ENCODE results near the gene RAPGEF6.

RAPGEF6 gene

DNA sequence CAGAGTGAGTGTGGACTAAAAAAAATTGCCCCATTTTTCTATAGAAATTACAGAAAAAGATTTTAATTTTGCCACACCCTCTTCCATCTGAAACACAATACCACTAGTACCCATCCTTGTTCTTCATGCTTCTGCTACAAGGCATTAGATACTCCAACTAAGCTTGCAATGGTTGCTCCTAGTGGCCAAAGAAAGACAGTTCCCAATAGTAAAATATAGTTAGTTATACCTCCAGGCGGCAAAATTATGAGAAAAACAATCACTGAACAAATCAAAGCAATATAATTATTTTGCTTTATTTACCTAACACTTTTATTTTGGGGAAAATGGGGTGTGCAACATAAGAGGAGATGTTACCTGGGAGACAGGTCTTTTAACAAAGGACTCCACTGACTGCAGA, 101.2 kb downstream of the RAPGEF6 start:
- no peak overlapping the region for H3K4me3 ChIP-seq (ENCODE audit: low read depth, low read length)
- TF ChIP-seq, protein P1, sequence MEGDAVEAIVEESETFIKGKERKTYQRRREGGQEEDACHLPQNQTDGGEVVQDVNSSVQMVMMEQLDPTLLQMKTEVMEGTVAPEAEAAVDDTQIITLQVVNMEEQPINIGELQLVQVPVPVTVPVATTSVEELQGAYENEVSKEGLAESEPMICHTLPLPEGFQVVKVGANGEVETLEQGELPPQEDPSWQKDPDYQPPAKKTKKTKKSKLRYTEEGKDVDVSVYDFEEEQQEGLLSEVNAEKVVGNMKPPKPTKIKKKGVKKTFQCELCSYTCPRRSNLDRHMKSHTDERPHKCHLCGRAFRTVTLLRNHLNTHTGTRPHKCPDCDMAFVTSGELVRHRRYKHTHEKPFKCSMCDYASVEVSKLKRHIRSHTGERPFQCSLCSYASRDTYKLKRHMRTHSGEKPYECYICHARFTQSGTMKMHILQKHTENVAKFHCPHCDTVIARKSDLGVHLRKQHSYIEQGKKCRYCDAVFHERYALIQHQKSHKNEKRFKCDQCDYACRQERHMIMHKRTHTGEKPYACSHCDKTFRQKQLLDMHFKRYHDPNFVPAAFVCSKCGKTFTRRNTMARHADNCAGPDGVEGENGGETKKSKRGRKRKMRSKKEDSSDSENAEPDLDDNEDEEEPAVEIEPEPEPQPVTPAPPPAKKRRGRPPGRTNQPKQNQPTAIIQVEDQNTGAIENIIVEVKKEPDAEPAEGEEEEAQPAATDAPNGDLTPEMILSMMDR (IDR thresholded peaks at IDR 0.05; ENCODE audit: low read depth, low read length): no peak

DNA sequence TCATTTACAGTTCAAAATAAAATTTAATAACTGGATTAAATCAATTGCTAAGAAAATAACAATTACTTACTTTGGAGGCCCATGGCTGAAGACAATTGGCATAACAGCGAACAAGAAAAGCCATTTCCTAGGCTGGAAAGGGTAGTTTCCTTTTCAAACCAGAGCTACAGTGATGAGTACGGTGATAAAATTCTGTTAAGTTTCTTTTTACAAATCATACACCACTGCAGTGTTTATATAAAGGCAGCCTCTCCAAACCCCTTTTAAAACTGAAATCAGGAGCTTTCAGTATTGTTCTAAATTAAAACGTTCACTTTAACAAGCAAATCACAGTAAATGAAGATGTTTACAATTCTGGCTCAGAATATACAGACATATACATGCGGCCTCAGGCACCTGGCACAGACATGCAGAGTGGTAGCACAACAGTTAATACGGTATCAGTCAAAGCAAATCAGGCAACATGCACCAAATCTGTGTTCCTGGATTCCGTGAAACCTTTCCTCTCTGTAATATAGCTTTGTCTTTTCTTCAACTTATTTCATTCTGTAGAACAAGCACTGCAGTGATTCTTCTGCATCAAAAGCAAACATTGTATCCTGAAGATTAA, 102.9 kb downstream of the RAPGEF6 start:
- no peak overlapping the region for H3K4me3 ChIP-seq (ENCODE audit: low read depth, low read length)
- TF ChIP-seq, protein P1 (IDR thresholded peaks at IDR 0.05; ENCODE audit: low read depth, low read length): no peak

DNA sequence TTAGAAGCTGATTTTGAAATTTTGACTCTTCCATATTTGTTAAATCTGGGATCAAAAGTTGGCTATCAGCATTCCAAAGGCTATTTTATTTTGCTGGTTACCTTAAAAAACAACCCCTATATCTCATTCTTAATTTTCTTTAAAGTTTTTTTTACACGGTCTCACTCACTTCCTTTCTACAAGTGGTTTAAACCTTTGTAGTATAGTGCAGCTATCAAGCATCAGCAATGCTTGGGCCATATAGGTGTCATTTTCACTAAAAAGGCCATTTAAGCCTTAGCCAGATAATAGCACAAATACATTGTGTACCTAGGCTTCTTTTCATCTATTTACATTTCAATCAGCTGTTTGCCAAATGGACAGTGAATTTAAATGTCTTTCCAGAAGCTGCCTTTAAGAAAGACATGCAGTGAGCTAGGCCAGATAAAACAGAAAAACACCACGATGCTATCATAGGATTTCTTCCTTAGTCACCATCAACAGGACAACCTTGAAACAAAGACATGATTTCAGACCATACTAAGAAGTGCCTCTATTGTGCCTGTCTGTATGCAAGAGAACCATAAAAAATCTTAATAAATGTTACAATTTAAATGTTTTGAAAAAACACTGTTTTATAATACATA, 104.2 kb downstream of the RAPGEF6 start:
- TF ChIP-seq, protein P1 (IDR thresholded peaks at IDR 0.05; ENCODE audit: low read depth, low read length): no peak
- no peak overlapping the region for H3K4me3 ChIP-seq (ENCODE audit: low read depth, low read length)

DNA sequence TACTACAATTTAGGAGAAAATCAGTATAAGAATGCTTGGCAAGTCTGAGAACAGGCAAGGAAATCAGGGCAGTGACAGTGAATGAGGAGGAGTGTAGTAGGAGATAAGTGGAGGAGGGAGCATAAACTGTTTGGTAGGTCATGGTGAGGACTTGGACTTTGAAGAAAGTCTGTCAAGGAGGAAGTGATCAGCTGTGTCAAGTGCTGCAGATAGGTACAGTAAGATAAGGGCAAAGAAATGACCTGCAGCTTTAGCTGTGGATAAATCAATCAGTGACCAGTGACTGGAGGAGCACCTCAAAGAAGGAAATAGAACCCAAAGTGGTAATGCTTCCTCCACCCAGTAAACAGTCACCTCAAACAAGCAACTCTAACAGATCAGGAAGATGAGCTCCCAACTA, 106.3 kb downstream of the RAPGEF6 start:
- TF ChIP-seq, protein P1 (IDR thresholded peaks at IDR 0.05; ENCODE audit: low read depth, low read length): no peak
- H3K4me3 ChIP-seq (ENCODE audit: low read depth, low read length): no peak overlapping the region

DNA sequence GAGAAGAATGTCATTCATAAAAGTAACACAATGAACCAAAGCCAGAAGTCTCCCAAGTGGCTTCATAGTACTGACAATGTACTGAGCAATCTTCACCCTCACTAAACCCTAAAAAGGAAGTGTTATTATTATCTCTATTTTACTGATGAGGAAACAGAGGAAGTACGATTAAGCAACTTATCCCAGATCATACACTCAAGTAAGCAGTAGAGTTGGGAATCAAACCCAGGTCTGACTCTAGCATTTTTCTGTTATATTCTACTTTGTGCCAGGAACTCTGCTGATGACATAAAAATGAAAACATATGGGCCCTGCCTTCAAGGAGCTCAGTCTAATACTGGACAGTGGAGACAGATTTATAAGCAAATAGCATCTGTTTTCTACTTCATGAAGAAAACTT, 109.2 kb downstream of the RAPGEF6 start:
- TF ChIP-seq, protein P1 (IDR thresholded peaks at IDR 0.05; ENCODE audit: low read depth, low read length): no peak
- no peak overlapping the region for H3K4me3 ChIP-seq (ENCODE audit: low read depth, low read length)

DNA sequence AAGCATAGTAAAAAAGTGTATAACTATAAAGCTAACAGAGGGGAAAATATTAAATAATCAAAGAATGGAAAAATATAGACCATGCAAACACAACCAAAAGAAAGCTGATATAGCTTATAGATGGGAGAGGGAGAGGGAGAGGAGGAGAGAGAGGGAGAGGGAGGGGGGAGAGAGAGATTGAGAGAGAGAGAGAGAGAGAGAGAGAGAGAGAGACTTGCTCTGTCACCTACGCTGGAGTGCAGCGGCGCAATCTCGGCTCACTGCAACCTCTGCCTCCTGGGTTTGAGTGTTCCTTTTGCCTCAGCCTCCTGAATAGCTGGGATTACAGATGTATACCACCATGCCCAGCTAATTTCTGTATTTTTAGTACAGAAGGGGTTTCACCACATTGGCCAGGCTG, 110.6 kb downstream of the RAPGEF6 start:
- H3K4me3 ChIP-seq (ENCODE audit: low read depth, low read length): no peak overlapping the region
- TF ChIP-seq, protein P1 (IDR thresholded peaks at IDR 0.05; ENCODE audit: low read depth, low read length): no peak

DNA sequence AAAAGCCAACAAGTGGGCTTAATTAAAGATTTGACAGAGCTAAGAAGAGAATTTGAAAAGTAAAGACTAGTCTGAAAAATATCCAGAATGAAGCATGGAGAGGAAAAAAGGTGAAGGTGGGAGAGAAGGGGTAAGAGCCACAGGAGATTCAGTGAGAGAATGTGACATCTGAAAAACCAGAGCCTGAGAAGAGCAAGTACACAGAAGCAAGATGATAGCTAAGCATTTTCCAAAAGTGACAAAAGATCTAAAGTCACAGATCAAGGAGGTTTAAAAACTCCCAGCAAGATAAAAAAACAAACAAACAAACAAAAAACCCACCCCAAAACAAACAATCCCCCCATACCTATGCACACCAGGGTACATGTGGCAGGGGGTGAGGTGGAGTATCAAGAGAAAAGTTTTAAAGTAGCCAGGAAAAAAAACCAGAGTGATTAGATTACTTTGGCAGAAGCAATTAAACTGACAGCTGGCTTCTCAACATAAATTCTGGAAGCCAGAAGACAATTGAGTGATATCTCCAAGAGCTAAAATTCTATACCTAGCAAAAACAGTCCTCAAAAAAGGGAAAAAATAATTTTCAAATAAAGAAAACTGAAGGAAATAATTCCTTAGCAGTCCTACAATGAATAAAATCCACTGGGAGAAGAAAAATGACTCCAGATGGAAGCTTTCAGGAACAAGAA, 111.4 kb downstream of the RAPGEF6 start:
- TF ChIP-seq, protein P1 (IDR thresholded peaks at IDR 0.05; ENCODE audit: low read depth, low read length): no peak
- H3K4me3 ChIP-seq (ENCODE audit: low read depth, low read length): no peak overlapping the region

Data from WI38 (cell line).